ACHN (cell line): ENCODE data around the gene MMP11.

Experiments
- DNase-seq: peaks from one replicate; pipeline ENCODE4 v3.0.0-alpha.2; 2015
- in situ Hi-C: cut with HindIII; loops from 2 replicates; pipeline ENCODE4 v1.10.0; 2017; ENCODE audit warnings: low sequenced_read_pairs, low pct_ligation_motif_present, low pct_unique_long_range_greater_than_20kb

Gene MMP11

DNA sequence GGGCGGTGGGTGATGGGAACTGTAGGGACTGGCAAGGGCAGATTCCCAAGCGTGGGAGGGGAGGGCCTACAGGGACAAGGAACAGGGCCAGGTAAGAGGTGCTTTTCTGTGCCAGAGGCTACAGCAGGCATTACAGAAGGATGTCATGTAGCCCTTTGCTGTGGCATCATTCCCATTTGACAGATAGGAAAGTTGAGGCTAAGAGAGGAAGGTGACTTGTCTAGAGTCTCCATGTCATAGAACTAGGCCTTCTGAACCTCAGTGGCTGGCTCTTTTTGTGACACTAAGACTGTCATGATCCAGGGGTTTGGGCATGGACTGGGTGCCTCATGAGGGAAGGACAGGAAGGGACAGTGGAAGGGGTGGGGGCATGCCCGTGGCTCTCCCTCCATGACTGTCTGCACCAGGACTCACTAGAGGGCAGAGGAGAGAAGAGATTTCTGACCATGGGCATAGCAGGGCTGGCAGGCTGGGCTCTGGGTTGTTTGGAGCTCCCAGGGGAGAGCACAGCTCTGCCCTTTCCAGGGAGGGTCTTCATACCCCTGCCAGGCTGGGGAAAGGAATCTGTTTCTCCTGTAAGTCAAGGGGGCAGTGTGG, 3.2 kb downstream of the MMP11 start:
- in situ Hi-C loops: no loop called here
- DNase-seq: peak; percentile 45

GRCh38 chr22:23777776-23778576, 5.3 kb downstream of the MMP11 start:
- in situ Hi-C loops: no loop called here
- no peak for DNase-seq

- in situ Hi-C loops: no loop called here
- DNase-seq: no peak
Measured at GRCh38 chr22:23778577-23778900, 5.9 kb downstream of the MMP11 start.

GRCh38 chr22:23779083-23779482, 6.4 kb downstream of the MMP11 start:
- DNase-seq: no peak
- in situ Hi-C loops: no loop called here

DNA sequence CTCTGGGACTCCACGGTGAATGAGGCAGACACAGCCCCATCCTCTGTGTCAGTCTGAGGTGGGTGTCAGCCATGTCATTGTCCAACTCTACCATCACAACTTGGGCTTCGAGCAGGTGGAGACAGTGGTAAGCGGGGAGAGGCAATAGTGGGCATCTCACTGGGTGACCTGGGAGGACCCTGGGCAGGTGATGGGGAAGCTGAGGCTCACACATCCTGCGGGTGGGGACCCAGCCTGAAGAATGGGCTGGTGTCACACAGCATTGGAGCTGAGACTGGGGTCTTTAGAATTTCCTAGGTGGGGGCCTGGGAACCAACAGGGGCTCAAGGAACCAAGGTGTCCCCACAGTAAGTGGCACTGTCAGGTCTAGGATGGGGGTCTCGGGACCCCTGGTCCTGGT, 7.1 kb downstream of the MMP11 start:
- in situ Hi-C loops: no loop called here

DNA sequence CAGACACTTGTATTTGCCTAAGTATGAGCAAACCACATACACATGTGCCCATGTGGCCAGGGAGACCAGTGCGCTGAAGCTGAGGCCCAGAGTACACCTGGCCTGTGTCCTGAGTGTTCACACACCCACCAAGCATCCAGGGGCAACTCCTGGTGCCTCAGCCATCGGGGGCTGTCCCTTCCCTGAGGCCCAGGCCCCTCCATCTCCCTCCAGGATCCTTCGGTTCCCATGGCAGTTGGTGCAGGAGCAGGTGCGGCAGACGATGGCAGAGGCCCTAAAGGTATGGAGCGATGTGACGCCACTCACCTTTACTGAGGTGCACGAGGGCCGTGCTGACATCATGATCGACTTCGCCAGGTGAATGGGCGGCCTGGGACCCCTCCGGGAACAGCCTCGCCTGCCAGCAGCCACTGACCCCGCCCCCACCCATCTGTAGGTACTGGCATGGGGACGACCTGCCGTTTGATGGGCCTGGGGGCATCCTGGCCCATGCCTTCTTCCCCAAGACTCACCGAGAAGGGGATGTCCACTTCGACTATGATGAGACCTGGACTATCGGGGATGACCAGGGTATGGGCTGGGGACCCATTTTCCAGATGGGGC, 7.6 kb downstream of the MMP11 start:
- in situ Hi-C loops: no loop called here
- no peak for DNase-seq

More for the DNA sequence above, 7.1 kb downstream of the MMP11 start:
- DNase-seq: no peak

DNA sequence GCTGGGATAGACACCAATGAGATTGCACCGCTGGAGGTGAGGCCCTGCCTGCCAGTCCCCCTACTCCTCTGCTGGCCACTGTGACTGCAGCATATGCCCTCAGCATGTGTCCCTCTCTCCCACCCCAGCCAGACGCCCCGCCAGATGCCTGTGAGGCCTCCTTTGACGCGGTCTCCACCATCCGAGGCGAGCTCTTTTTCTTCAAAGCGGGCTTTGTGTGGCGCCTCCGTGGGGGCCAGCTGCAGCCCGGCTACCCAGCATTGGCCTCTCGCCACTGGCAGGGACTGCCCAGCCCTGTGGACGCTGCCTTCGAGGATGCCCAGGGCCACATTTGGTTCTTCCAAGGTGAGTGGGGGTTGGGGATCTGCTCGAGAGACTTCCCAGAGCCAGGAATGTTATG, 8.4 kb downstream of the MMP11 start:
- no peak for DNase-seq
- in situ Hi-C loops: no loop called here

GRCh38 chr22:23781511-23782183, 9.0 kb downstream of the MMP11 start:
- peak; percentile 35 for DNase-seq
- in situ Hi-C loops: no loop called here

DNA sequence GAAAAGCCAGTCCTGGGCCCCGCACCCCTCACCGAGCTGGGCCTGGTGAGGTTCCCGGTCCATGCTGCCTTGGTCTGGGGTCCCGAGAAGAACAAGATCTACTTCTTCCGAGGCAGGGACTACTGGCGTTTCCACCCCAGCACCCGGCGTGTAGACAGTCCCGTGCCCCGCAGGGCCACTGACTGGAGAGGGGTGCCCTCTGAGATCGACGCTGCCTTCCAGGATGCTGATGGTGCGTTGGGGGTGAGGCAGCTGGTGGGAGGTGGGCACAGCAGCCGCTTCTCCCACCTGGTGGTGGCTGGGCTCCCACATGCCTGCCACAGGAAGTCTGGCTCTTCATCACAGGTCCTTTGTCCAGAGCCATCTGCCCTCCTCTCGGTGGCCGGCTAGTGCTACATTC, 9.6 kb downstream of the MMP11 start:
- in situ Hi-C loops: no loop called here
- DNase-seq: no peak

GRCh38 chr22:23782703-23783102, 10.1 kb downstream of the MMP11 start:
- no peak for DNase-seq
- in situ Hi-C loops: no loop called here

GRCh38 chr22:23783265-23784150, 10.9 kb downstream of the MMP11 start:
- no peak for DNase-seq
- in situ Hi-C loops: no loop called here

GRCh38 chr22:23784215-23784732, 11.6 kb downstream of the MMP11 start:
- in situ Hi-C loops: no loop called here
- no peak for DNase-seq

- DNase-seq: no peak
- in situ Hi-C loops: no loop called here
Measured at GRCh38 chr22:23786261-23786710, 13.6 kb downstream of the MMP11 start.

- peak; percentile 89 for DNase-seq
- in situ Hi-C loops: no loop called here
Measured at GRCh38 chr22:23786752-23787599, 14.3 kb downstream of the MMP11 start, which contains the start of gene SMARCB1. Gene SMARCB1 (plus strand): TSS chr22:23786966. CDS start chr22:23787170, 204 bp downstream.

DNA sequence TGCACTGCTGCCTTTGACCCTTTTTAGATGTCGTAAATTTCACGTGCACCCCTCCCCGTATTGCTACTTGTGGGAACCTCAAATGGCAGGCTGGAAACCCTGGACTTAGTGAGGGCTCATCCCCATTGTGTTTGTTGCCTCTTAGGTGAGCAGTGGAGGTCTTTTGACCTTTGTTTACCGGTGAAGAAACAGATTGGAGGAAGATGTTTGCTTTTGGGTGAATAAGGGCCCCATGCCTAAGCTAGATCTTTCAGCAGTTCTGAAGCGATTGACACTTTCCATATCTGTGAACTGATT, 14.9 kb downstream of the MMP11 start:
- no peak for DNase-seq
- in situ Hi-C loops: no loop called here

DNA sequence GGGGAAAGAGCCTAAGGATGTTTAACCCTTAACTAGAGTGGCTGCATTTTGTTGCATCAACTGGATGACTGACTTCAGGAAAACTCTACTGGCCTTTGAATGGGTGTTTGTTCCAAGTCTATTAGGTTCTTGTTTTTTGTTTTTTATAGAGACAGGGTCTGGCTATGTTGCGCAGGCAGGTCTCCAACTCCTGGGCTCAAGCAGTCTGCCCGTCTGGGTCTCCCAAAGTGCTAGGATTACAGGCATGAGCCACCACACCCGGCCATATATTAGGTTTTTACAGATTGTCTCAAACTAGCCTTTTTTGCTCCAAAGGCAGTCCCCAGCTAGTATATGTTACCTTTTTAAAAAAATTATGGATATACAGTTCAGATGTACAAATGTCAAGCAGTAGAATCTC, 15.3 kb downstream of the MMP11 start:
- no peak for DNase-seq
- in situ Hi-C loops: no loop called here

DNA sequence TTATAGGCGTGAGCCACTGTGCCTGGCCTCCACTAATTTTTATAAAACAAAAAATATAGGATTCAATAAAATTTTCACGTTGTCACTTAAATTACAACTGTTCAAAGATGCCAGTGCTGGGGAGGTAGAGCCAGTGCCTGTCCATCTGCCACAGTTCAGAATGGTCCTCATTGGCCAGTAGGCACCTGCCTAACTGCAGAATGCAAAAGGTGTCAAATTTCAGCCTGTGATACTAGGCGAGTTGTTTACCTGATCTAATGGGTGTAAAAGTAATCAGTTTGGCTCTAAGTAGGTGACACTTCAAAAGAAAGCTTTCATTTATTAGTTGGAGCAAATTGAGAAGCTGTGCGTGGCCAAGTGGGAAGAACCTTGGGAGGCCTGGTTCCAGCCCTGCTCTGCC, 16.5 kb downstream of the MMP11 start:
- in situ Hi-C loops: no loop called here
- DNase-seq: no peak

- in situ Hi-C loops: no loop called here
- DNase-seq: no peak
Measured at GRCh38 chr22:23789638-23790037, 17.0 kb downstream of the MMP11 start.
